ENCODE results near the gene UPK1A.

Gene UPK1A

DNA sequence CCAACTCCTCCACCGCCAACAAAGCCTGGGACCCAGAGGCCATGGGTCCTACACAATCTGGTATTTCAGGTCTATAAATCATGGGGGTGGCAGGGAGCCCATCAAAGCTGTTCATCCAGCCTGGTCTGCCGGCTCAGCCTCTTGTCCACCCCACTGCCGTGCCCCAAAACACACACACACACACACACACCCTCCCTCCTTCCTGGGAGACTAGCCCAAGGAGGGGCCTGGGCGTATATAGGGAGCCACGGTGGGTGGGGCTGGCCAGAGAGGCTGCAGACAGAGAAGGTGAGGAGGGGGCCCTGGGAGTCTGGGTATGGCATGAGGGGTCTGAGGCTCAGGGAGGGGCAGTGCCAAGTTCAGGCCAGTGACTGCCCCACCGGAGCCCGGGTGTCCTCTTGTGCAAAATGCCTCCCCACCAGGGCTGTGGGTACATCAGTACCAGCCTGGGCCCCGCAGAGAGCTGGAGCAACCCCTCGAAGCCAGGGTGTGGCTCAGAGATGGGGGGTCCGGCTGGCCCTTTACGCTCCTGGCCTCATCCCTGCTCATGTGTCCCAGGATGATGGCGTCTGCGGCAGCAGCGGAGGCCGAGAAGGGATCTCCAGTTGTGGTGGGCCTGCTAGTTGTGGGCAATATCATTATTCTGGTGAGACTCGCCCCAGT lies at the start of gene UPK1A:
TSS of gene UPK1A (plus strand) at position 267 of the 663 bp plus-strand sequence. CDS start at position 563, 296 bp downstream.
- no peak for TF ChIP-seq GATA3 (IDR thresholded peaks at IDR 0.05; ENCODE audit: low read depth, low read length)
- TF ChIP-seq GATA2 (IDR thresholded peaks at IDR 0.05; ENCODE audit: low read depth, low read length), result no peak

DNA sequence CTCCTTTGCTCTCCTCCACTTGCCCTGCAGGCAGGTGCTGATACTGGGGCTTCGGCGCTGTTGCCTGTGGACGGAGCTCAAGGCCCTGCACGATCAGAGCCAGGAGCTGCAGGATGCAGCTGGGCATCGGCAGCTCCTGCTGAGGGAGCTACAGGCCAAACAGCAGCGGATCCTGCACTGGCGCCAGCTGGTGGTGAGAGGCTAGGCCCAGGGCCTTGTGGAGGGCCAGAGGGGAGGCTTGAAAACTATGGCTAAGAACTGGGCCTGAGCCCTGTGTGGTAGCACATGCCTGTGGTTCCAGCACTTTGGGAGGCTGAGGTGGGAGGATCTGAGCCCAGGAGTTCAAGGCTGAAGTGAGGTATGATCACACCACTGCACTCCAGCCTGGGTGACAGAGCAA lies 47.5 kb upstream of the UPK1A start:
- TF ChIP-seq GATA3 (IDR thresholded peaks at IDR 0.05; ENCODE audit: low read depth, low read length), result no peak
- TF ChIP-seq GATA2 (IDR thresholded peaks at IDR 0.05; ENCODE audit: low read depth, low read length), result no peak

DNA sequence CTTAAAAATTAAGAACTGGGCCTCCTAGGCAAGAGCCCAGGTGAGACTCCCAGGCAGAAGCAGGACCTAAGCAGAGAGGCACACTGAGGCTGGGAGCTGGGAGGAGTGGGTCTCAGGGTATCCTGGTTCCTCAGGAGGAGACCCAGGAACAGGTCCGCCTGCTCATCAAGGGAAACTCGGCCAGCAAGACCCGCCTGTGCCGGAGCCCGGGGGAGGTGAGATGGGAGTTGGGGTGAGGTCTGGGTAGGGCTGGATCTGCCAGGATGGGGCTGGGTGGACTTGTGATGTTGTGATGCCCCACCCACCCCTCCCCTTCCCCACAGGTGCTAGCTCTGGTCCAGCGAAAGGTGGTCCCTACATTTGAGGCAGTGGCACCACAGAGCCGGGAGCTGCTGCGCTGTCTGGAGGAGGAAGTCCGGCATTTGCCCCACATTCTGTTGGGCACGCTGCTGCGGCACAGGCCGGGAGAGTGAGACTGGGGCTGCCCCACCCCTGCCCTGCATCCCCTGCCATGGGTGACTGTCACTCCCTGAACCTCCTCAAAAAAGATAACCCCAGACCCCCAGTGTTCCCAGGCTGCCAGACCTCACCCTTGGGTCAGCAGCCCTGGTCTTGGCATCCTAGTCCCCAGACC lies 46.9 kb upstream of the UPK1A start:
- TF ChIP-seq GATA2 (IDR thresholded peaks at IDR 0.05; ENCODE audit: low read depth, low read length), result no peak
- no peak for TF ChIP-seq GATA3 (IDR thresholded peaks at IDR 0.05; ENCODE audit: low read depth, low read length)

DNA sequence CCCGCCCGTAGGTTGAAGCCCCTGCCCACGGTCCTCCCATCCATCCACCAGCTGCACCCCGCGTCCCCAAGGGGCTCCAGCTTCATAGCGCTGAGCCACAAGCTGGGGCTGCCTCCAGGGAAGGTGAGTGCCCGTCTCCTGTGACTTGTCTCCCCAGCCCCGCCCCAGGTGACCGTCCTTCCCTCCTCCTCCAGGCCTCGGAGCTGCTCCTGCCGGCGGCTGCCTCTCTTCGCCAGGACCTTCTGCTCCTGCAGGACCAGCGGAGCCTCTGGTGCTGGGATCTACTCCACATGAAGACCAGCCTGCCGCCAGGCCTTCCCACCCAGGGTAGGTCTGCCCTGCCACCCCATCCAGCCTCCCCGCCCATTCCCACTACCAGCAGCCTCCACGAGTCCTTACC lies 46.3 kb upstream of the UPK1A start:
- TF ChIP-seq GATA2 (IDR thresholded peaks at IDR 0.05; ENCODE audit: low read depth, low read length) (no peak), GATA3 (IDR thresholded peaks at IDR 0.05; ENCODE audit: low read depth, low read length) (no peak)

DNA sequence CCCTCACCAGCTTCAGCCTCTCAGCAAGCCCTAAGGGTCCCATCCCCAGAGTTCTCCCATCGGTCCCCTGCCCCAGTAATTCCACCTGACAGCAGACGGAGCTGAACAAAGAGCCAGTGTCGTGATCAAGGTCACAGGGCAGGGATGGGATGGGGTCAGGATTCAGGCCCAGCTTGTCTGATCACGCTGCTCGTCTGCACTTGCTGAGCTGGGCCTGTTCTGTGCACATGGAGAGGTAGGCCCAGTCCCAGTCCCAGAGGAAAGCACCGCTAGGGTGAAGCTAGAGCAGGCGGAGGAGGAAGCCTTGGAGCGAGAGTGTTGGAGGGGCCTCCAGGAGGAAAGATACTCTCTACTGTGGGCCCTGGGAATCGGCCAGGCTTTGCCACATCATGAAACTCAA lies 44.6 kb upstream of the UPK1A start:
- no peak for TF ChIP-seq GATA3 (IDR thresholded peaks at IDR 0.05; ENCODE audit: low read depth, low read length)
- no peak for TF ChIP-seq GATA2 (IDR thresholded peaks at IDR 0.05; ENCODE audit: low read depth, low read length)

DNA sequence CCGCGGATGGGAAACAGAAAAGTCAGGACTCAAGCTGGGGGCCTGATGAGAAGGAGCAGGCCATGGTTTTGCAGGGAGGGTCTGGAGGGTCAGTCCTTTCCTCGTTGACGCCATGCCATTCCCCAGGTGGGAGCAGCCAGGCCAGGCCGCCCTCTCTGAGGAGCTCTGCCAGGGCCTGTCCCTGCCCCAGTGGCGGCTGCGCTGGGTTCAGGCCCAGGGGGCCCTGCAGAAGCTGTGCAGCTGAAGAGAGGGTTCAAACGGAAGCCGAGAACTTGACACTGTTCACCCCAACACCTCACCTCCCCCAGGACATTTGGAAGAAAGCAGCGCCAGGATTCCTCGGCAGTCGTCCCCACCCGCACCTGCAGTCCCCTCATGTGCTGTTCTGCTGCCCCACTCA lies 43.6 kb upstream of the UPK1A start:
- no peak for TF ChIP-seq GATA2 (IDR thresholded peaks at IDR 0.05; ENCODE audit: low read depth, low read length)
- TF ChIP-seq GATA3 (IDR thresholded peaks at IDR 0.05; ENCODE audit: low read depth, low read length), result no peak

DNA sequence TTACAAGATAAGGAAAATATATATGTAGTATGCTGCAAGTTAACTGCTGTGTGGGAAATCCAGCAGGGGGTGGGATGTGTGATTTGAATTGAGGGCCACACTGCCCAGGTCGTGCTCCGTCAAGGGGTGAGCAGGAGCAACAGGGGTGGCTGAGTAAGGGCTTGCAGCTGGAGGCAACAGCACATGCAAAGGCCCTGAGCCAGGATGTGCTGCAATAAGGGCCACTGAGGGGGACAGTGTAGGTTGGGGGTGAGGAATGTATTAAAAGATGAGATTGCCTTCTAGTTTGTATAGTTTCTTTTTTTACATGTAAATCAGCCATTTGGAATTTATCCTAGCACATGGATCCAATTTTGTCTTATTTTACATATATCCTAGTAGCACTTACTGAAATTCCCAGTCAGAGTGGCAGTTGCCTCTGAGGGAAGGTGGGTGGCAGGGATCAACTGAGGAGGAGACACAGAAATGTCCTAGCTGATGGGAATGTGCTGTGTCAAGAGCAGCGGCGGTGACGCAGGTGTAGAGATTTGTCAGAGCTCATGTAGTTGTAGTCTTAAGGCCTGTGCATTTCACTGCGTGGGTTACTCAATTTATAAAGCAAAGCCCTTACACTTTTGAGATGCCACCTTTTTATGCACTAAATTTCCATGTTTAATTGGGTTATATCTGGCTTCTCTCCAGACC lies 42.8 kb upstream of the UPK1A start:
- TF ChIP-seq GATA2 (IDR thresholded peaks at IDR 0.05; ENCODE audit: low read depth, low read length) (no peak), GATA3 (IDR thresholded peaks at IDR 0.05; ENCODE audit: low read depth, low read length) (no peak)

DNA sequence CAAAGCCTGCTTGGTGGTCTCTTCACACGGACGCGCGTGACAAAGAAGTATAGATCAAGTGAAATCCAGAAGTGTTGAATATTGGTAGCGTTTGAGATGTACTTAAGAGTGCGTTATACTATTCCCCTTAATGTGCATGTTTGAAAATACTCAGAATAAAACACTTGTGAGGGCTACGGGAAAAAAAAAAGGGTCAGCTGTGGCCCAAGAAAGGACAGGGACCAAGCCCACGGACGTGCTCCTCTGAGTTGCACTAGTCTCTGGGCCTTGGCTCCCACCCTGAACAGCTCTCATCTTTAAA lies 38.1 kb upstream of the UPK1A start:
- no peak for TF ChIP-seq GATA2 (IDR thresholded peaks at IDR 0.05; ENCODE audit: low read depth, low read length)

DNA sequence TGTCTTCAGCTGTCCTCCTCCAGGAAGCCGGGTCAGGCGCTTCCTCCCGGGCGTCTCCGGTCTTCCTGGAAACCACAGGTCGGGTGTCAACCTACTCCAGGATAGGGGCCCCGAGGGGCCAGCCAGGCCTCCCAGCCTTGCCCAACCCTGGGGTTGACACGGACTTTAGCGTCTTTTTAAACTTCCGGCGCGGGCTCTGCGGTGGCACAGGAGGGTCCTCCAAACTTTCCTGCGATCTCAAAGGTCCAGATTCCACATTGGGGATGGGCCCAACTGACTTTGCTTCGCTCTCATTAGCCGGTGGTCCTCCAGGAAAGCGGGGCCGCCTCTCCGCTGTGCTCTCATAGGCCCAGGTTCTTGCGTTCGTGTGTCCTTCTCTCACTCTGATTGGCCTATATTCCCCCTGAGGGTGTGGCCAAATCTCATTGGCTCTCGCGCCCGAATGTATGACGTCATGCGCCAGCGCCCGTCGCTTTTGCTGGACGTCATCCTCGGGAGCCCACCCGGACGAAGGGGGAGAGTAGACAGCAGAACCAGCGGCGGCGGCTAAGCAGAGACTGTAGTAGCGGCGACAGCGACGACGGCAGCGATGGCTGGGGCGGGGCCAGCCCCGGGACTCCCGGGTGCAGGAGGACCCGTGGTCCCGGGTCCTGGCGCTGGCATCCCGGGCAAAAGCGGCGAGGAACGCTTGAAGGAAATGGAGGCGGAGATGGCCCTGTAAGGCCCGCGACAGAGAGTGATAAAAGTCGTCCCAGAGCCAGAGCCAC lies 37.6 kb upstream of the UPK1A start, which contains the start of gene RBM42:
TSS of gene RBM42 (plus strand) at position 472 of the 767 bp plus-strand sequence. CDS start at position 590, 118 bp downstream.
- TF ChIP-seq GATA2 (IDR thresholded peaks at IDR 0.05; ENCODE audit: low read depth, low read length) (no peak), GATA3 (IDR thresholded peaks at IDR 0.05; ENCODE audit: low read depth, low read length) (no peak)

DNA sequence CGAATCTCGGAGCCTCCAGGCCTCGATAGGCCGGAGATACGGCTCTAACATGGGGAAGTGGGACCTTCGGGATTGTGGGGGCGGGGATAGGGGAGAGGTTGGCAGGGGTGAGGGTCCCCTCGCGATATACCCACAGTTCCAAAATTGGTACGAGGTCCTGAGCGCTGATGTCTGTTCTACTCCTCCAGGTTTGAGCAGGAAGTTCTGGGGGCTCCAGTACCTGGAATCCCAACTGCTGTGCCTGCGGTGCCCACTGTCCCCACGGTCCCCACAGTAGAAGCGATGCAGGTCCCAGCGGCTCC lies 37.0 kb upstream of the UPK1A start:
- TF ChIP-seq GATA3 (IDR thresholded peaks at IDR 0.05; ENCODE audit: low read depth, low read length) (no peak), GATA2 (IDR thresholded peaks at IDR 0.05; ENCODE audit: low read depth, low read length) (no peak)

DNA sequence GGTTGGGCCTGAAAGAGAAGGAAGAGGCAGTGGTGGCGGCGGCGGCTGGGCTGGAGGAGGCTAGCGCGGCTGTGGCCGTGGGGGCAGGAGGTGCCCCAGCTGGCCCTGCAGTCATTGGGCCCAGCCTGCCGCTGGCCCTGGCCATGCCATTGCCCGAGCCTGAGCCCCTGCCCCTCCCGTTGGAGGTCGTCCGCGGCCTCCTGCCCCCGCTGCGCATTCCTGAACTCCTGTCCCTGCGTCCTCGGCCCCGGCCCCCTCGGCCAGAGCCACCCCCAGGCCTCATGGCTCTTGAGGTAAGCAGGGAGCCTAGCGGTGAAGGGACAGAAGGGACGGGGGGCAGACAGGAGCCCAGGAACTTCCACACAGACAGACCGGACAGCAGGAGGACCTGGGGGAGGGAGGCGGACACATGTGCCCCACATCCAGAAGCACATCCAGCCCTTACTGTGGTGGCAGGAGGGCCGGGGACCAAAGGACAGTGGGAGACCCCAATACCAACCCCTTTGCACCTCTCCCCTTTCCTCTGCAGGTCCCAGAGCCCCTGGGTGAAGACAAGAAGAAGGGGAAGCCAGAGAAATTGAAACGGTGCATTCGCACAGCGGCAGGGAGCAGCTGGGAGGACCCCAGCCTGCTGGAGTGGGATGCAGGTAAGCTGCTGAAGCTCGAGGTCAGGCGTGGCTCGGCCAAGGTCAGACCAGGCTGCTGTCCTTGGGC lies 32.4 kb upstream of the UPK1A start:
- TF ChIP-seq GATA3 (IDR thresholded peaks at IDR 0.05; ENCODE audit: low read depth, low read length), result no peak
- no peak for TF ChIP-seq GATA2 (IDR thresholded peaks at IDR 0.05; ENCODE audit: low read depth, low read length)

DNA sequence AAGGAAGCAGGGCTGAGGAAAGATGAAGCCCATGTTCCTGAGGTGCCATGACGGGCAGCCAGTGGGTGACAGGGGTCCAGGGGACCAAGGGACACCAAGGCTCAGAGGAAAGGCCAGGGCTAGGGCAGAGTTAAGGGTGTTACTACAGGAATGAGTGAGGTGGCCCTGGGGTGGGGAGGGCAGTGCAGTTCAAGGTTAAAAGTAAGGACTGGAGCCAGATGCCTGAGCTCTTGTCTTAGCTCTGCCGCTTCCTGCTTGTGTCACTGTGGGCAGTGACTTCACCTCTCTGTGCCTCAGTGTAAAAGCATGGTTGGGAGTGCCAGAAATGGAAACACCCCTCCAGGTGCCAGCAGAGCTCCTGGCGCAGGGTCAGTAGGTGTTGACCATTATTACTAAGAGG lies 29.7 kb upstream of the UPK1A start:
- TF ChIP-seq GATA3 (IDR thresholded peaks at IDR 0.05; ENCODE audit: low read depth, low read length) (no peak), GATA2 (IDR thresholded peaks at IDR 0.05; ENCODE audit: low read depth, low read length) (no peak)

DNA sequence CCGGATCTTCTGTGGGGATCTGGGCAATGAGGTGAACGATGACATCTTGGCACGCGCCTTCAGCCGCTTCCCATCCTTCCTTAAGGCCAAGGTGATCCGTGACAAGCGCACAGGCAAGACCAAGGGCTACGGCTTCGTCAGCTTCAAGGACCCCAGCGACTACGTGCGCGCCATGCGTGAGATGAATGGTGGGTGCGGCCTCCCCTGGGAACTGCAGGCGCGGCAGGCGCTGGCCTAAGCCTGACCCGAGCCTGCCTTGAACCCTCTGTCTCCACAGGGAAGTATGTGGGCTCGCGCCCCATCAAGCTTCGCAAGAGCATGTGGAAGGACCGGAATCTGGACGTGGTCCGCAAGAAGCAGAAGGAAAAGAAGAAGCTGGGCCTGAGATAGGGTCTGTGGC lies 29.2 kb upstream of the UPK1A start:
- no peak for TF ChIP-seq GATA3 (IDR thresholded peaks at IDR 0.05; ENCODE audit: low read depth, low read length)
- no peak for TF ChIP-seq GATA2 (IDR thresholded peaks at IDR 0.05; ENCODE audit: low read depth, low read length)

DNA sequence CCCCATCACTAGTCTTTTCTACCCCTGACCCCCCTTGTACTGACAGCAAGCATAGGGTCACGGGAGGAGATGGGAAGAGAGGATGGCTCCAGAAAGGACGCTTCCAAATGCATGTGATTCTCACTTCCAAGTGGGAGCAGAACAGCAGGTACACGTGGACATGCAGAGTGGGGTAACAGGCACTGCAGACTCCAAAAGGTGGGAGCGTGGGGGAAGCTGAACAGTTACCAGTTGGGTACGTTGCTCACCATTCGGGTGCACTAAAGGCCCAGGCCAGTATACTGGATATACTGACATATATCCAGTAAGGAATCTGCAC lies 27.0 kb upstream of the UPK1A start:
- TF ChIP-seq GATA3 (IDR thresholded peaks at IDR 0.05; ENCODE audit: low read depth, low read length) (no peak), GATA2 (IDR thresholded peaks at IDR 0.05; ENCODE audit: low read depth, low read length) (no peak)

Data from SH-SY5Y (cell line).